ENCODE results near the gene MYO18A.

Gene MYO18A

DNA sequence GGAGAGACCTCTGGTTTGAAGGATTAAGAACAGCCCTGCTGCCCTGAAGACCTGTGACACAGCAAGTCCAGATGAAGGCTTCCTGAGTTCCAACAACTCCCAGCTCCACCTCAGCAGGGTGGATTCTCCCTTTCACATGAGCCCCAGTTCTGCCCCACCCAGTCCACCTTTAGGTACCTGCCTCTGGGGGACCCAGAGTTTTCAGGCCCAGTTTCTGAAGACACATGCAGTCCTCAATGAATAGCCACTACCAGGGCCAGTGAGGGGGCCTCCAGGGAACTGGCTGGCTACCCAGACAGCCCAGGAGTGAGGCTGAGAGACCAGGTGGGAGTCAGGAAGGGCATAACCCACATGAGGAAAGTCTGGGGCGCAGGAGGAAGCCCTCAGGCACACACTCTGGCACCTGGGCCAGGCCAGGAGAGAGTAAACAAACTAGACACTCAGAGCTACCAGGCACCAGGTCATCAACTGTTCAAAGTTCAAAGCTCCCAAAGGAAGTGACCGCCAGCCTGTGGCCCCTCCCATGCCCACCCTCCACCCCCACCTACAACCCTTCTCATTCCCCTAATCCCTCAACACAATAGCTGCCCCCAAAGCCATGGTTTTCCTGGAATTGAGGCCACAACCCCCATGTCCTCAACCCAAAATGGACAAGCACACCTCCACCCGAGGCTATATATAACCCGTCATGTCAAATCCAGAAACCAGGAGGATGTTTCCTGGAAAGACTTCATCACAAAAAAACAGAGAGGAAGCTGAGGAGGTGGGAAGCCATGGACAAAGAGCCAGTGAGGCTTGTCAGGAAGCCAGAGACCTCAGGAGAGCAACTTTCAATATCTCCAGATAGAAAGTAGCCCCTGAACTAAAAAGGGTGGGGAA, 2.1 kb downstream of the MYO18A start:
- in situ Hi-C loops (cut with HindIII; ENCODE audit: low pct_ligation_motif_present, low sequenced_read_pairs), result no loop called here
- Histone ChIP-seq H3K36me3 (replicated peaks) (no peaks in the 10 kb centered on the region), H3K4me3 (ENCODE audit: low read depth, low read length) (no peak overlapping the region), H3K27me3 (replicated peaks) (no peaks in the 10 kb centered on the region), H3K27ac (no peak overlapping the region)
- no peak for DNase-seq
- TF ChIP-seq, protein P1, sequence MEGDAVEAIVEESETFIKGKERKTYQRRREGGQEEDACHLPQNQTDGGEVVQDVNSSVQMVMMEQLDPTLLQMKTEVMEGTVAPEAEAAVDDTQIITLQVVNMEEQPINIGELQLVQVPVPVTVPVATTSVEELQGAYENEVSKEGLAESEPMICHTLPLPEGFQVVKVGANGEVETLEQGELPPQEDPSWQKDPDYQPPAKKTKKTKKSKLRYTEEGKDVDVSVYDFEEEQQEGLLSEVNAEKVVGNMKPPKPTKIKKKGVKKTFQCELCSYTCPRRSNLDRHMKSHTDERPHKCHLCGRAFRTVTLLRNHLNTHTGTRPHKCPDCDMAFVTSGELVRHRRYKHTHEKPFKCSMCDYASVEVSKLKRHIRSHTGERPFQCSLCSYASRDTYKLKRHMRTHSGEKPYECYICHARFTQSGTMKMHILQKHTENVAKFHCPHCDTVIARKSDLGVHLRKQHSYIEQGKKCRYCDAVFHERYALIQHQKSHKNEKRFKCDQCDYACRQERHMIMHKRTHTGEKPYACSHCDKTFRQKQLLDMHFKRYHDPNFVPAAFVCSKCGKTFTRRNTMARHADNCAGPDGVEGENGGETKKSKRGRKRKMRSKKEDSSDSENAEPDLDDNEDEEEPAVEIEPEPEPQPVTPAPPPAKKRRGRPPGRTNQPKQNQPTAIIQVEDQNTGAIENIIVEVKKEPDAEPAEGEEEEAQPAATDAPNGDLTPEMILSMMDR (IDR thresholded peaks at IDR 0.05; ENCODE audit: low read depth, low read length, missing control alignments), result no peak

DNA sequence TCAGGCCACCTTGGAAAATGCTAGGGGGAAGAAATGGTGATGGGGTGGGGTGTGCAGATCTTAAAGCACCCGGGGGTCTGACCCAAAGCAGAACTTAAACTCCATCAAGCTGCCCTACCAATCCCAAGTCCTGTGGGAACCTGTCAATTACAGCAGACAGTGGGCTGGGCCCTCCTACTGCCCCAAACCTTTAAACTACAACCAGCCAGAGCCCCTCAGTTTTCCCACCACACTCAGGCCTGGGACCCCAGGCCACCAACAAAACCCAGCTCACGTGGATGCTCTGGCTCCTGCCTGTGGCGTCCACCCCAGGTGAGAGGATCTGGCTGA, 2.7 kb downstream of the MYO18A start:
- no peaks in the 10 kb centered on the region for H3K36me3 ChIP-seq (replicated peaks)
- TF ChIP-seq, protein P1 (IDR thresholded peaks at IDR 0.05; ENCODE audit: low read depth, low read length, missing control alignments), result no peak
- no peak for DNase-seq
- in situ Hi-C loops (cut with HindIII; ENCODE audit: low pct_ligation_motif_present, low sequenced_read_pairs), result no loop called here
- no peaks in the 10 kb centered on the region for H3K27me3 ChIP-seq (replicated peaks)
- no peak overlapping the region for H3K27ac ChIP-seq
- H3K4me3 ChIP-seq (ENCODE audit: low read depth, low read length), result no peak overlapping the region

DNA sequence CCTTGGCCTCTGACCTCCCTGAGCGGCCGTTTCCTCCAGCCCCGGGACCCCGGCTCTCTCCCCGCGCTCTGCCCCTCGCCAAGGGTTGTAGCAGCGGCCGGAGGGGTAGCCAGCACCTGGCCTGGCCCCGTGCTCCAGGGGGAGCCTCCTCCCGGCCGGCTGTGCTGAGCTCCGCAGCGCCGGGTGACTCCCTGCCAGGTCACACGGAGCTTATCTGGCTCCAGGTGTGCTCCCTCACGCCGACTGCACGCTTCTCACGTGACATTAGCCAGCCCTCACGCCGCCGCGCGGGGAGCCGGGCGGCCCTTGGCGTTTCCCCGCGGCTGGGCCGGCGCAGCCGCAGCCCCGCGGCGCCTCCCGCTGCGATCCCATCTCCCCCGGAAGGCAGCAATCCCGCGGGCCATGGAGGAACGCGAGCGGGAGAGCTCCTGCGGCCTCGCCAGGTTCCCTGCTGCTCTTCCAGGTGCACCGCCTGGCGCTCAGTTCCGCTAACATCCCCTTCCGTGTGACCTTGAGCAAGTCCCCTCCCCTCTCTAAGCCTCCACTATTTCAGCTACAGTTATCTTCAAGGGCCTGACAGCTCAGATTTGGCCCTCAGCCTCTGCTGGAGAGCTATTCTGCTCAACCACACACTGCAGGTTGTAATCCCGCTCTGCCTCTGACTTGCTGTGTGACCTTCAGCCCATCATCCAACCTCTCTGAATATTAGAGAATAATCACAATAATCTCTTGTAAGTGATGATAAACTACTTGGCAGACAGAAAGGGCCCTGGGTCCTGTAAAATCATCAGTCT, 3.4 kb downstream of the MYO18A start:
- TF ChIP-seq, protein P1 (IDR thresholded peaks at IDR 0.05; ENCODE audit: low read depth, low read length, missing control alignments), result no peak
- Histone ChIP-seq H3K27me3 (replicated peaks) (no peaks in the 10 kb centered on the region), H3K36me3 (replicated peaks) (no peaks in the 10 kb centered on the region), H3K27ac (no peak overlapping the region), H3K4me3 (ENCODE audit: low read depth, low read length) (peak overlapping the region; percentile 59)
- DNase-seq, result no peak
- in situ Hi-C loops (cut with HindIII; ENCODE audit: low pct_ligation_motif_present, low sequenced_read_pairs), result no loop called here

DNA sequence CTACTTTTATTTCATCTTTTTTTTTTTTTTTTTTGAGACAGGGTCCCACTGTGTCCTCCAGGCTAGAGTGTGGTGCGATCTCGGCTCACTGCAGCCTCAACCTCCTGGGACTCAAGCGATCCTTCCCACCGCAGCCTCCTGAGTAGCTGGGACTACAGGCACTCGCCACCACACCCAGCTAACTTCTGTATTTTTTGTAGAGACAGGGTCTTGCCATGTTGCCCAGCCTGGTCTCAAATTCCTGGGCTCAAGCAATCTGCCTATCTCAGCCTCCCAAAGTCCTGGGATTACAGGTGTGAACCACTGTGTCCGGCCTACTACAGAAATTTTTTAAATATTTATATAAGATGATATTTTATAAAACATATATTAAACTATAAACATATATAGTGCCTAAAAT, 4.8 kb downstream of the MYO18A start:
- TF ChIP-seq, protein P1 (IDR thresholded peaks at IDR 0.05; ENCODE audit: low read depth, low read length, missing control alignments), result no peak
- no peaks in the 10 kb centered on the region for H3K36me3 ChIP-seq (replicated peaks)
- no peak overlapping the region for H3K27ac ChIP-seq
- H3K27me3 ChIP-seq (replicated peaks), result no peaks in the 10 kb centered on the region
- DNase-seq, result no peak
- in situ Hi-C loops (cut with HindIII; ENCODE audit: low pct_ligation_motif_present, low sequenced_read_pairs), result no loop called here
- H3K4me3 ChIP-seq (ENCODE audit: low read depth, low read length), result no peak overlapping the region

DNA sequence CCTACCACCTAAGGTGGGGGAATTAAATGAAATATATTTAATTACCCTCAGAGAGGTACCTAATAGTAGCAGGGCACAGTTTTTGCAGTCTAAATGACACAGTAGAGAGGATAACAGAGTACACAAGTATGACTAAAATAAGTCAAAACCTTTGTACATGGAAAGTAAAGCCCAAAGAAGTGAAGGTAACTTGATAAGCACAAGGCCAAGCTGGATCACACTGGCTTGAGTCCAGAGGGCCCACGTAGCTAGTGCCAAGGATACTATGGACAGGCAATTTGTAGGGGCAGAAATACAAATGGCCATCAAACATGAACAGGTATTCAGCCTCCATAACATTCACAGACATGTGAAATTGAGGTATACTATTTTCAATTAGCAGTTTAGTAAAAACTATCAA, 7.6 kb downstream of the MYO18A start:
- Histone ChIP-seq H3K36me3 (replicated peaks) (no peaks in the 10 kb centered on the region), H3K27ac (no peak overlapping the region), H3K4me3 (ENCODE audit: low read depth, low read length) (no peak overlapping the region), H3K27me3 (replicated peaks) (no peaks in the 10 kb centered on the region)
- DNase-seq, result no peak
- TF ChIP-seq, protein P1 (IDR thresholded peaks at IDR 0.05; ENCODE audit: low read depth, low read length, missing control alignments), result no peak
- in situ Hi-C loops (cut with HindIII; ENCODE audit: low pct_ligation_motif_present, low sequenced_read_pairs), result no loop called here
